GM12801 (cell line): ENCODE measurements around the gene HLA-A.

Experiments used
- TF ChIP-seq, protein P1 (sequence below): IDR thresholded peaks from one replicate; pipeline ENCODE4 v1.5.1; 2011; ENCODE audit warnings: control low read depth; ENCODE audit not compliant: insufficient read length; ENCODE audit errors: extremely low read depth

Gene HLA-A

DNA sequence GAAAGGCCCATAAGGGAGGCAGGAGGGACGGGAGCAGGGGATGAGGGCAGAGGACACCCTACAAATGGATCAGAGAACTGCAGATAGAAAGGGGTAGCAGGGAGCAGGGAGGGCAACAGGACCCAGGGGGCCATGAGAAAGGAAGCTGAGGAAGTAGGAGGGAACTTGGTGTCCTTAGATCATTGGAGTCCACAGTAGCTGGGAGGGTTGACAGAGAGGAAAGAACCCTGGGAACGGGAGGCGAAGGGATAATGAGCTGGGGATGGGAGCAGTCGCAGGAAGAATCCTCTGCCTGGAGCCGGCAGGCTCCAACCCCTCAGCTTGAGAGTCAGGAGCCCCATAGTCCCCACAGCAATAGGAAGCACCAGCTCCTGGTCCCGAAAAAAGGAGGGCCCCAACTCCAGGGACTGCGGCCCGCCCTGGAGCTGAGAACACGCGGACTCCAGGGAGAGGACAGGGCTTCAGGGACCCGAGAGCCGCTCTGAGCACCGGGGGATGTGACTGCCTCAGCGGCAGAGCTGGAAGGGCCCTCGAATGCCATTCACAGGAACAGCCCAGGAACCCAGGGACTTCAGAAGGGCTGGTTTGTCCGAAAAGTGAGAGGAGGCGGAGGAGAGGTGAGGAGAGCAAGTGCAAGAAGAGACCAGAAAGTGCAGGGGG lies 32.7 kb downstream of the HLA-A start:
- TF ChIP-seq, protein P1, sequence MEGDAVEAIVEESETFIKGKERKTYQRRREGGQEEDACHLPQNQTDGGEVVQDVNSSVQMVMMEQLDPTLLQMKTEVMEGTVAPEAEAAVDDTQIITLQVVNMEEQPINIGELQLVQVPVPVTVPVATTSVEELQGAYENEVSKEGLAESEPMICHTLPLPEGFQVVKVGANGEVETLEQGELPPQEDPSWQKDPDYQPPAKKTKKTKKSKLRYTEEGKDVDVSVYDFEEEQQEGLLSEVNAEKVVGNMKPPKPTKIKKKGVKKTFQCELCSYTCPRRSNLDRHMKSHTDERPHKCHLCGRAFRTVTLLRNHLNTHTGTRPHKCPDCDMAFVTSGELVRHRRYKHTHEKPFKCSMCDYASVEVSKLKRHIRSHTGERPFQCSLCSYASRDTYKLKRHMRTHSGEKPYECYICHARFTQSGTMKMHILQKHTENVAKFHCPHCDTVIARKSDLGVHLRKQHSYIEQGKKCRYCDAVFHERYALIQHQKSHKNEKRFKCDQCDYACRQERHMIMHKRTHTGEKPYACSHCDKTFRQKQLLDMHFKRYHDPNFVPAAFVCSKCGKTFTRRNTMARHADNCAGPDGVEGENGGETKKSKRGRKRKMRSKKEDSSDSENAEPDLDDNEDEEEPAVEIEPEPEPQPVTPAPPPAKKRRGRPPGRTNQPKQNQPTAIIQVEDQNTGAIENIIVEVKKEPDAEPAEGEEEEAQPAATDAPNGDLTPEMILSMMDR = no peak

DNA sequence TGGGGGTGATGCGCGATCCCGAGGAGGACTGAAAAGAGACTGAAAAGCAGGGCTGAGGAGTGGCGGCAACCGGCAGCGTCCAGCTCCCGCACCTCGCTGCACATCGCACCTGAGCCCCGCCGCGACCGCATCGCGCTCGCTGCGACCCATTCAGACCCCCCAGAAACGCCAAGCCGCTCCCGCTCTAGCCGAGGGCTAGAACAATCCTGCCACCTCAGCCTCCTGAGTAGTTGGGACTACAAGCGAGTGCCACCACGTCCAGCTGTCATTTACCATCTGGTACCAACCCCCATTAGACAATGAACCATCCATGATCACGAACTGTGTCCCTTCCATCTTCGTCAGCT lies 33.2 kb downstream of the HLA-A start:
- TF ChIP-seq, protein P1 = no peak

DNA sequence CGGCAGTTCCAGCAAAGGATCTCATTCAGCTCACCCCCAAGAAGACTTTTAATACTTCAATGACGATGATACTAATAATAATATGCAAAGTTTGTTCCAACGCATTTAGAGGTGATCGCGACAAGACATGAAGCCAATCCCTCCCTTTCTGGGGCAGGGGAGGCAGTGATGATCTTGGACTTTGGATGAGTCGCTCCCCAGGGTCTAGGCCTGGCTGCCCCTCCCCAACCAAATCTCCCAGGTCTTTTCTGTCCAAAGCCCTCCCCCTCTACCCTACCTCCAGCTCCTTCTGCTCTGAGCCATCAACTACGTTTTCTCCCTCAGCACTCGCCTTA lies 33.9 kb downstream of the HLA-A start:
- TF ChIP-seq, protein P1 = no peak

DNA sequence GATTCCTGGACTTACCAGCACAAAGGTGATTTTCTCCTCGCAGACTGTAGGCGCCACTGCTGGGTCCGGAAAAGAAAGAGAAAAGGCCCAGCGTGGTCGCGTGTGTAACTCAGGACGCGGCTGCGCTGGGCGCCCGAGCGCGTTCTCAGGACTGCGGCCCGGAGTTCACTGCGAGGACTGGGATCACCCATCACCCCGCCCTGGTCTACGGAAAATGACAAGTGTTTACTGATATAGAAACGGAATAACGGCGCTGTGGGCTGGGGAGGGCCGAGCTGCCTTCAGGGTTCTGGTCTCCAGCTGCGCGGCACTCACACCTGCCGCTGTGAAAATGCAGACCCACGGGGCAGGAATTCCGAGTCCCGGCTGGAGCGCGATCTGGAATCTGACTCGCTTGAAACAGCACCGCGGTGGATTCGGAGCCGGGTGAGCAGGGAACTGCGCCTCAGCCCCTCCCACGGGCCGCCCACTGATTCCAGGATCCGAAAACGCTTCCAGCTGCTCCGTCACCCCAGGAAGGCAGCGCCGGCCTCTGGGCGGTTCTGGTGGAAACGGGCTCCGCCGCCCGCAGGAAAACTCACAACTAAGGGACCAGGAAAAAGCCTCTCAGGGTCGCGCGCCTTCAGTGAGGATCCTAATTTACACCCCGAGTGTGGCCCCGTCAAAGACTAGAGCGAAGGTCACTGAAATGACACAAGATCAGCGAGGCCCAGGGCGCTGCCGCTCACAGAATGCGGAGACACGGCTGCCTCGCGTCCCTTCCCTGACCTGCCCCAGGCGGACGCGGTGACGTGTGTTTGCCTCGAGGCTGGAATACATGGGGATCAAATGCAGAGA lies 34.5 kb downstream of the HLA-A start:
- TF ChIP-seq, protein P1 = no peak

DNA sequence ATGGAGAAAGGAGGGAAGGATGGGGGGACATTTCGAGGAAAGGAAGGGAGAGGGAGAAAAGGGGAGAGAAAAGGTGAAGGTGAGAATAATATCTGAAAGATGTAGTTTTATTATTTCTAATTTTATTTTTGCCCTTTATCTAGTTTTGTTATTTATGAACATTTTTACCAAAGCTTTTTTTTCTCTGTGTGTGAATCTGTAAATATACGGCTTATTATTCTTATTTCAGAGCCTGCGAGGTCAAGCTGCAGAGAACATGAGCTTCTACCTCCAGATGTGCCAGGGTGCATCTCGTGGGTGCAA lies 35.0 kb downstream of the HLA-A start:
- TF ChIP-seq, protein P1 = no peak

DNA sequence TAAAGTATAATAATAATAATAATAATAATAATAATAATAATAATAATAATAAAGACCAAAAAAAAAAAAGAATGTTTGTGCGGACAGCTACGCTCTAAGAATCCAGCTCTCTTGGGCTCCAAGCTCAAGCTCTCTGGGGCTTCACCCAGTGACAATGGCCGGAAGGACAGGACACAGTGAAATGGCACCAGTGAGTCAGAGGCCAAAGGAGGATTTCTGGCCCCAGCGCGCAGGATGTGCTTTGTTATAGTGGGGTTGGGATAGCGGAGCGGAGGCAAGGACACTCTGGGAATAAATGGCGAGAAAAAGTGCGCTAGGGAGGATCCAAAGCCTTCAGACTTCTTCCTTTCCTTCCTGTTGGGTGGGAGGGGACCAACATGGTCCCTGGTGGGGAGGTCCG lies 38.2 kb downstream of the HLA-A start:
- TF ChIP-seq, protein P1 = no peak

DNA sequence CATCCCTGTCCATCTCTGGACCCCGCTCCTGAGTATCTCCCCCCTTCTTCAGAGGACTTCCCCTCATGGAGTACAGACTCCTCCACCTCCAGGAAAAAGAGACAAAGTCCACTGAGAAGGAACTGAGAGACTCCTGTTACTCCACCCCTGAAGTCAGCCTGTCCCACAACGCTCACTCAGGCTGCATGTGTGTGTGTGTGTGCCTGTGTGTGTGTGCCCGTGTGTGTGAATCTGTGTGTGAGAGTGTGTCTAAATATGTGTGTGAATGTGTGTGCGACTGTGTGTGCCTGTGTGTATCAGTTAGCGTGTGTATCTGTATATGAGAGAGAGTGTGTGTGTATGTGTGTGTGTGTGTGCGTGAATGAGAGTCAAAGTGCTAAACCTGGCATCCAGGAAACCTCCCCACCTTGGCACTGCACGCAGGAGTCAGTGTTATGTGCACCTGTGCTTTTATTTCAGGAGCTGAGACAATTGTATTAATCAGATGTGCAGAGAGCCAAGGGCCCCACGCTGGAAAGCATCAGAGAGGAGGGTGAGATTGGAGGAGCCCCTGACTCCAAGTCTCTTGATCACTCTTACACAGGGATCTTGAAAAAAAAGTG lies 39.0 kb downstream of the HLA-A start:
- TF ChIP-seq, protein P1 = no peak
